ENCODE measurements around the gene PSIP1.
"Not testable (repeated sequence)": the region's sequence is repeated elsewhere in the genome, so short reads cannot be mapped to it uniquely, and the experiment has no call there.

Gene PSIP1

DNA sequence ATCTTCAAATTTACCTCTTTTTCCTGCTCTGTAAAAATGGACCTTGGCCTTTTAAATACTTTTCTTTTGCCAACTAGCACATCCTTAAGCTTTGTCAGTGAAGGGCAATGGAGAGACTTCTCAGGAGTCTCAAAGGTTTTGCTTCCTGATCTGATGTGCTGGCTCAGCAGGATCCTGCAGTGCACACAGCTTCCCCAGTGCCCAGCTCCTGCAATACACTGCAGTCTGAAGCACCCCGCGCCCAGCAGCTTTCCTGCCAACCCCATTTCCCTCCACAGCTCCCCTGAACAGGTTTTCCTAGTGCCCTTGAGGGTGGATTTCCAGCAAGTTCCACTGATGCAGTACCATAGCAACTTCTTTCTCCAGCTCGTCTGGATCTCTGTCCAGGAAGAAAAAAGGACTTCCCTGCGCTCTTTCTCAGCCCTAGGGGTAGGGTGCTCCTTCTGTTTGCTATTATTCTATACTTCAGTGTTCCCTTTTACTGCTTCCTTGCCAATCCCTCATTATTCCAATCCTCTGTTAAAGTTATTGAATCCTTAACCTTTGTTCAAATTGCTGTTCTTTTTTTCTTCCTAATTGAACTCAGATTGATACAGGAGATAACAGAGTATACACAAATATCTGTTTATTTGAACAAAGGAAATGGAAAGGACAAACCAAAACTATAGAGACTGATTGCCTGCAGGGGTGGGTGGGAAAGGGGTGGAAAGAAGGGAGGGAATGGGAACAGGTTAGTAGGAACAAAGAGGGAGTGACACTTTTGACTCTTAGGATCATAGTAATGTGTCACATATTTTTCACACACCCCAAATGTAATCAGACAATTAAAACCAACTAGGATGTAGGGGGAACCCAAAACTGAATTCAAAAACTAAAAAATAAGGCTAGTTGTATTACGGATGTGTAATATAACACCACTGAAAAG, 79.6 kb downstream of the PSIP1 start:
- DNase-seq, result no peak

- not testable (repeated sequence) for DNase-seq
These were observed 83.1 kb downstream of the PSIP1 start for GRCh38 chr9:15427702-15428101.

DNA sequence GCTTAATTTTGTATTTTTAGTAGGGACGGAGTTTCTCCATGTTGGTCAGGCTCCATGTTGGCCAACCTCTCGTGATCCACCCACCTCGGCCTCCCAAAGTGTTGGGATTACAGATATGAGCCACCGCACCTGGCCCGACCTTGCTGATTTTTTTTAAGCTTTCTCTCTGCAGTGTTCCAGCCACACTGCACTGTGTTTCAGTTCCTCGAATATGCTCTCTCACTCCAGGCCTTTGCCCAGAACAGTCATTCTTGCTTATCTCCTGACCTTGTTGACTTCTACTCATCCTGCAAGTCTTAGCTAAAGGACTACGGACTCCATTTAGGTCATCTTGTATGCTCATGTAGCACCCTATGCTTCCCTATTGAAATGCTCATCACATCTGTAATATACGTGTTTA, 84.8 kb downstream of the PSIP1 start:
- DNase-seq, result no peak

DNA sequence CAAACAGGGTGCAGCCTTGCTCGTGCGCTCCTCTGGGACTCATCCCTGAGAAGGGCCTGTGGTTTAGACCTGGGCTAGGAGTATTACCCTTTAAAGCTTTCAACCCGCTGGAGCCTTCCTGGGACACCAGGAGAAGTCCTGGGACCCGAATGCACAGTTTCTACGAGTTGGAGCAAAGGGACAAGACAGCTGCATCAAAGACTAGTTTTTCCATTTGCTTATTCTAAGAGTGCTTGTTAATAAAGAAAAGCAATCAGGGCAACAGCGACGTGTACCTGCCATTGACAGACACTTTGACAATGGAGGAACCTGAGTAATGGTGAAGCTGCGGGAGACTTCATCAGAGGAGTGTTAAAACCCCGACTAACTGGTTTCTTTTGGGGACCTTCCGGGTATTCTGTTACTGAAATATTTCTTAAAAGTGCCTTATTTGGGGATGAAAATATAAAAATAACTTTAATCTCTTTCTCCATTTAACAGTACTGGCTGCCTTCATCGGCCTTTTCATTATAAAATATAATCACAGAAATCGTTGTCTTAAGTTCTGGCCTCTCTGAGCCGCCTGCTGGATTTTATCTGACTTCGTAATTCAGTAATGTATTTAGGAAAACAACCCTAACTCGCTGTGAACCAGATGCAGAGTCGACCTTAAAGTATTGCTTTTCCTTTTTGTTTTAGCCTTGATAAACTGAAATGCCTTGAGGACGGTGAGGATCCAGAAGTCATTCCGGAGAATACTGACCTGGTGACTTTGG, 87.4 kb downstream of the PSIP1 start:
- DNase-seq, result no peak

GRCh38 chr9:15422372-15423230, 88.2 kb downstream of the PSIP1 start, which contains the start of gene SNAPC3:
Gene SNAPC3 (plus strand): TSS chr9:15422876. CDS start chr9:15422880, 4 bp downstream.
- DNase-seq, result peak; percentile 92

DNA sequence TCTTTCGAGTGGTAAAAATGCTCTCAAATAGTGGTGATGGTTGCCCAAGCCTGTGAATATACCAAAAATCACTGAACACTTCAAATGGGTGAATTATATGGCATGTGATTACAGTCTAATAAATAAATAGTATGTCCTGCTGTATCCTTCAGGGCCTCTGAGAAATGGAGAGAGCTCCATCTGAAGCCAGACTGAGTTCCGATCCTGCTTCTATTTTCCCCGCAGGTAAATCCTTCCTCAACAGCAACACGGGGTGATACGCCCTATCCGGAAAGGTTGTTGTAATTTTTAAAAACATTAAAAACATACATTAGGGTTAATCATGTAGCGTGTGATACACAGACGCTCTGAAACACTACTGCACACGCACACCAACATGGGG, 88.8 kb downstream of the PSIP1 start:
- DNase-seq, result no peak

DNA sequence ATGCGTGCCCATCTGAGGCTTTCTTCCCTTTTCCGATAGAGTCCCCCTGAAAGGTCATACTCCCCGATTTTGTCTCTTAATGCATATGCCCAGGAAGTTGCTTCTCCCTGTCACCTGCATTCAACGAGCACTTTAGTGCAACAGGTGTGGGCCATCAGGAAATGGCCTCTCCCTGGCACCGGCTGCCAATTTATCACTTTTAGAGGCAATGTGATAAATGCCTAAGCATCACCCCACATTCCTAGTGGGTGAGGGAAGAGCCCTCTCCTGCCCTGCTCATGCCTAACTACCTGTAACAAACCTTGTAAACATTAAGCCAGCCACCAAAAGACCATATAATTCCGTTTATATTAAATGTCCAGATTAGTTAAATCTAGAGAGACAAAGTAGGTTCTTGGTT, 89.2 kb downstream of the PSIP1 start:
- no peak for DNase-seq

- DNase-seq, result no peak
These were observed 90.0 kb downstream of the PSIP1 start for GRCh38 chr9:15420796-15421195.

GRCh38 chr9:15417626-15418025, 93.1 kb downstream of the PSIP1 start:
- DNase-seq, result no peak

GRCh38 chr9:15416880-15417279, 93.9 kb downstream of the PSIP1 start:
- no peak for DNase-seq
